GM18505 (cell line): Measurements from ENCODE around the gene GJA4.
"Not testable (repeated sequence)": the region's sequence is repeated elsewhere in the genome, so short reads cannot be mapped to it uniquely, and the experiment has no call there.

Experiments used
- ATAC-seq: cut with Tn5 transposase; IDR thresholded peaks from one replicate; pipeline ENCODE4 v1.9.1; 2021; ENCODE audit not compliant: unreplicated experiment
- POLR2A ChIP-seq: IDR thresholded peaks from 4 replicates; pipeline ENCODE4 v1.6.1; 2011; ENCODE audit warnings: borderline replicate concordance; ENCODE audit not compliant: insufficient read depth, insufficient read length; ENCODE audit errors: extremely low read depth

Gene GJA4

DNA sequence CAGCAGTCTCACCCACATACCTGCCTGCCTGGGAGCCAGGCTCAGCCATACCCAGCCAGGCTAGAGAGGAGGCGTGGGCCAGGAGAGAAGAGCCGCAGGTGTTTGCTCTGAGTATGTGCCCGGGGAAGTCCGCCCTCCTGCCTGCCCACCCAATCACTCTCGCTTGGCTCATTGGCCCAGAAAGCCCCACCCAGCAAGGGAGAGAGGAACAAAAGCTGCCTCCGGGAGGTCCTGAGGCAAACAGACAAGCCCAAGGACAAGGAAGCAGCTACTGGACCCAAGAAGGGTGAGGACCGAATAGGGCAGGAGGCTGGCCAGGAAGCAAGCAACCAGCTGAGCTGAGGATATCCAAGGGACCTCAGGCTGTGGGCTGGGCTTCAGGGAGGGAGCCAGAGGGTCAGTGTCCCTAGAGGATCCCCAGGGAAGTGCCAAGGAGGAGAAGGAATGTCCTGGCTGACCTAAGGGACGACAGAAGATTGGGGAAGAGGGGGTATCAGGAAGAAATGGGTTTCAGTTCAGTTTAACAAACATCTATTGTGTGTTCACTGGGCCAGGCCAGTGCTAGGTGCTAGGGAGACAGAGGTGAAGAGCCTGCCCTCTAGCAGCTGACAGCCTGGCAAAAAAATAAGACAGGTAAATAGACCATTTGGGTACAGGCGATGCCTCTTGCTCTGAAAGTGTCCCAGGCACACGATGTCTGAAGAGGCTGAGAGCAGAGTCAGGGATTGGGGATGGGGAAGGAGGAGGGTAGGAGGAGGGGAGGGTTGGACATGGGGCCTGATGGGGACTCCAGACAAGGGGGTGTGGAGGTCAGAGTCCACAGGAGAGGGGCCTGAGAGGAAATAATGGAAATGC is 33.1 kb upstream of the GJA4 start, which contains the start of gene GJB4:
Gene GJB4, plus strand, starts transcription at position 238 of the 855 bp plus-strand sequence. CDS start 1,515 bp downstream, outside the sequence.
- no peak for ATAC-seq
- no peak for TF ChIP-seq POLR2A

DNA sequence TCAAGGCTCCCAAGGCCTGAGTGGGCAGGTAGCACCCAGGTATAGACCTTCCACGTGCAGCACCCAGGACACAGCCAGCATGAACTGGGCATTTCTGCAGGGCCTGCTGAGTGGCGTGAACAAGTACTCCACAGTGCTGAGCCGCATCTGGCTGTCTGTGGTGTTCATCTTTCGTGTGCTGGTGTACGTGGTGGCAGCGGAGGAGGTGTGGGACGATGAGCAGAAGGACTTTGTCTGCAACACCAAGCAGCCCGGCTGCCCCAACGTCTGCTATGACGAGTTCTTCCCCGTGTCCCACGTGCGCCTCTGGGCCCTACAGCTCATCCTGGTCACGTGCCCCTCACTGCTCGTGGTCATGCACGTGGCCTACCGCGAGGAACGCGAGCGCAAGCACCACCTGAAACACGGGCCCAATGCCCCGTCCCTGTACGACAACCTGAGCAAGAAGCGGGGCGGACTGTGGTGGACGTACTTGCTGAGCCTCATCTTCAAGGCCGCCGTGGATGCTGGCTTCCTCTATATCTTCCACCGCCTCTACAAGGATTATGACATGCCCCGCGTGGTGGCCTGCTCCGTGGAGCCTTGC is 31.5 kb upstream of the GJA4 start:
- no peak for TF ChIP-seq POLR2A

DNA sequence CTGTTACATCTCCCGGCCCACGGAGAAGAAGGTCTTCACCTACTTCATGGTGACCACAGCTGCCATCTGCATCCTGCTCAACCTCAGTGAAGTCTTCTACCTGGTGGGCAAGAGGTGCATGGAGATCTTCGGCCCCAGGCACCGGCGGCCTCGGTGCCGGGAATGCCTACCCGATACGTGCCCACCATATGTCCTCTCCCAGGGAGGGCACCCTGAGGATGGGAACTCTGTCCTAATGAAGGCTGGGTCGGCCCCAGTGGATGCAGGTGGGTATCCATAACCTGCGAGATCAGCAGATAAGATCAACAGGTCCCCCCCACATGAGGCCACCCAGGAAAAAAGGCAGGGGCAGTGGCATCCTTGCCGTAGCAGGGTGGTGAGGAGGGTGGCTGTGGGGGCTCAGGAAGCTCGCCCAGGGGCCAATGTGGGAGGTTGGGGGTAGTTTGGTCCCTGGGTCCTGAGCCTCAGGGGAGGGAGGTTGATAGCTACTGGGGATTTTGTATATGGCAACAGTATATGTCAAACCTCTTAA is 31.0 kb upstream of the GJA4 start:
- no peak for ATAC-seq
- TF ChIP-seq POLR2A: no peak

More for the DNA sequence above, 31.5 kb upstream of the GJA4 start:
- no peak for ATAC-seq

DNA sequence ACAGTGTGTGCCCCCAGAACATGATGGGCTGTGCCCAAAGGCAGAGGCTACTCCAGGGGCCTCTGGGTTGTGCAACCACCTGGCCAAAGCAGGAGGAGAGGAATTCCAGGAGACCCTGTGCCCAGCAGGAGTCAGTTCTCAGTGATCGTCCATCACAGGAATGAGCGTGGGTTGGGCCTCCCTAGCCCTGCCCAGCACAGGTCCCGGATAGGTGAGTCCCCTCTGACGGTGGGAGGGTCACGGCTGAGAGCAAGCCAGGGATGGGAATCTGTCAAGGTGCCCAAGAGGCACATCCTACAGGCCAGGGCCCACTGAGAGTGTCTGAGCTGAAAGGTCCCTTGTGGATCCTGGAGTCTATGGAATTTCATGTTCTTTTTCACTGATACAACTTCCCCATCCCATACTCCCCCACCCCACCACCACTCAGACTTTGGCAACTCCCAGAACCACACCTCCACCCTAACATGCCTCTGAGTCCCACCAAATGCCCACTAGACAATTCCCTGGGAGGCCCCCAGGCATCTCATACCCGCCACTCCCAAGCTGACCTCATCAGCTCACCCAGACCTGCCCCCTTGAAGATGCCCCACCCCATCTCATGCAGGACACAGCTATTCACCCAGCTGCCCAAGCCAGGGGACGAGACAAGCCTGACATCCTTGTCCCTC is 30.2 kb upstream of the GJA4 start:
- no peak for TF ChIP-seq POLR2A
- ATAC-seq: no peak

DNA sequence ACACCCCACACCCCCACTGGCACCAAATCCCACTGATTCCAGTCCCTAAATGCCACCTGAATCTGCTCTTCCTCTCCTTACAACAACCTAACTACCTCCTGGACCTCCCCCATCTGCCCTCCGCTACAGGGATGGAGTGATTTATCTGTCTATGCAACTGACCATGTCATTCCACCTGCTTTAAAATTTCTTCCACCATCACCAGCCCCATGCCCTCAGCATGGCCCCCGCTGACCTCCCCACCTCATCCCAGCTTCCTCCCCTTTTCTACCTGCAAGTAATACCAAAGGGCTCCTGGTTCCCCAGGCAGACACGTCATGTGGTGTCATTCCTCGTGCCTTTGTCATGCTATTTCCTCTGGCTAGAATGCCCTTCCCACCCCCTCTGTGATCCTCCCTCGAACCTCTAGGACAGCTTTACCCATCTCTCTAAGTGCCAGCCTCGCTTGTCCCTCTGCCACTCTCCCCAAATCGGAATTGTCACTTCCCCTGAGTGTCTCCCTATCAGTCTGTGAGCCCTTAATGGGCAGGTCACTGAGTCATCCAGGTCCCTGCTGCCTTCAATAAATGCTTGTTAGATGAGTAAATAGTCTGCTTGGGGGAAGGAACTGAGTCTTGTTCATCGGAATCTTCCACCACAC is 29.5 kb upstream of the GJA4 start:
- no peak for ATAC-seq
- TF ChIP-seq POLR2A: no peak

DNA sequence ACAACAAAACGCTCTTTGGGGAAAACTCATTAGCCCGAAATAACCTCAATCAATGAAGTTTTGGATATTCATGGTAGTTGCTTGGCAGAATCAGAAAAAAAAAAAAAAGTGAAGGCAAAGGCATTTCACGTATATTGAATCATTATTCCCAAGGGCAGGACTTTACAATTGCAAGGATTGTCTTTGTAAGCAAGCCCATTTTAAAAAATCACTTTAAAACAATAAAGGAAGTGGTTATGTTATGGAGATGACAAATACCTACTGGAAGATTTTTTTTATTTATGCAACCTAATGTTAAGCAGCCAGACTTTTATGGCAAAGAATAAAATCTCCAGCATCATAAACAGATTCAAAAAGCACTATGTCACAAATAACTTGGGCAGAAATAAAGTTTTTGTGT is 23.9 kb upstream of the GJA4 start:
- no peak for ATAC-seq
- no peak for TF ChIP-seq POLR2A

DNA sequence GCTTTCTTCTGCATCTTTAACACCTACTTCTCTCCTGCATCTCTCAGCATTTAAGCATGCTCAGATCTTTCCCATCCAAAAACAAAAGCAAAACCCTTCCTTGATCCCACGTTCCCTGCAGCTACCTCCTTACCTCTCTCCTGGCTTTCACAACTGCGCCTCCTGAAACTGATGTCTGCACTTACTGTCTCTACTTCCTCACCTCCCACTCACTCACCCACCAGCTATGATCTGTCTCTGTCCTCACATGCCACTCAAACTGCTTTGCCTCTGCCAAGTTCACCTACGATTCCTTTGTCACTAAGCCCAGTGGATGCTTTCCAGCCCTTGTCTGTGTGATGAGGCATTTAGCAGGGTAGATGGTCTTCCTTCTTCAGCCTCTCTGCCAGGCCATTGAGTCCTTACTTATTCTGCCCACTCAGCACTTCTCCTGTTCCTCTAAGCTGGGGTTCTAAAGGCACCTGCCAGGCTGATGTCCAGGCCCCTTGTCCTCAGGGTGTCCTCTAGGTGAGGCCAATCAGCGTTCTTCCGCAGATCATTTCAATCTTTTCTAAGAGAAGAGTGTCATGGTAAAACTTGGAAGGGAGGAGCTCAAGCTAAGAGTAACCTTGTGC is 21.8 kb upstream of the GJA4 start:
- ATAC-seq: no peak
- no peak for TF ChIP-seq POLR2A

DNA sequence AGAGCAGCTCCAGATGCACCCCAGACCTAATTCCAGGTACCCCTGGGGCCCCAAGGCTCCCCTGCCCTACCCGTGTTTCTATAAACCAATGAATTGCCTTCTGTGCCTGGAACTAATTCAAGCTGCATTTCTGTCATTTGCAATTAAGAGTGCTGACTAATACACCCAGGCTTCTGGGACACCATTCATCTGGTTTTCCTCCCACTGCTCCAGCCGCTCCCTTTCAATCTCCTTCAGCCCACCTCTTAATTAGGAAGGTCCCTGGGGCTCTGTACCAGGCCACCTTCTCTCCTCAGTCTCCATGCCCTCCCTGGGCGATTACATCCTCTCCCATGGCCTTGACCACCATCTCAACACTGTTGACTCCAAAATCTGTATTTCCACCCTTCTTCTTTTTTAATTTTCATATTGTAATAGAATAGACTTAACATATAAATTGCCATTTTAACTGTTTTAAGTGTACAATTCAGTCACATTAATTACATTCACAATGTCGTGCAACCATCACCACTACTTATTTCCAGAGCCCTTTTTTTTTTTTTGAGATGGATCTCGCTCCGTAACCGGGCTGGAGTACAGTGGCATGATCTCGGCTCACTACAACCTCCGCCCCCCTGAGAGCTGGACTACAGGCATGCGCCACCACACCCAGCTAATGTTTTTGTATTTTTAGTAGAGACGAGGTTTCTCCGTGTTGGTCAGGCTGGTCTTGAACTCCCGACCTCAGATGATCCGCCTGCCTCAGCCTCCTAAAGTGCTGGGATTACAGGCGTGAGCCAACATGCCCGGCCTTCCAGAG is 21.0 kb upstream of the GJA4 start:
- no peak for TF ChIP-seq POLR2A
- ATAC-seq: no peak

DNA sequence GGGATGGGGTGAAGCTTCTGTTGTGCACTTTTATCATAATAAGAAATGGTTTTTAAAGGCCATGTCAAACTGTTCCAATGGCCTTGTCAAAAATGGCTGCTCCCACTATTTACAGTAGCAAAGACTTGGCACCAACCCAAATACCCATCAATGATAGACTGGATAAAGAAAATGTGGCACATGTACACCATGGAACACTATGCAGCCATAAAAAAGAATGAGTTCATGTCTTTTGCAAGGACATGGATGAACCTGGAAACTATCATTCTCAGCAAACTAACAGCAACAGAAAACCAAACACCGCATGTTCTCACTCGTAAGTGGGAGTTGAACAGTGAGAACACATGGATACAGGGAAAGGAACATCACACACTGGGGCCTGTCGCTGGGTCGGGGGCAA is 19.7 kb upstream of the GJA4 start:
- not testable (repeated sequence) for ATAC-seq

DNA sequence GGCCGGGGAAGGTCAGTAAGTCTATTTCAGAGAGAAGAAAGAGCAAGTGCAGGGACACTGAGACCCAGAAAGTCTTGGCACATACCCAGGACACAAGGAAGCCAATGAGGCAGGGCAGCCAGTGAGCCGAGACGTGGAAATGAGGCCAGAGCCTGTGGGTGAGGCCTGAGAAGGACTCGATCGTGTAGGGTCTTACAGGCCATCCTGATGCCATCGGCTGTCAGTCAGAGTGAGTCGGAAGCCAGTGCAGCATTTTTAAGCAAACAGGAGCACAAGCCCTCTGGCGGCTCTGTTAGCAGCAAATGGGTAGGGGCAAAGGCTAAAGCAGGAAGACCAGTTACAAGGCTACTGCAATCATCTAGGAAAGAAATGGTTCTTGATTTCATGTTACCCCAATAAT is 17.8 kb upstream of the GJA4 start:
- TF ChIP-seq POLR2A: no peak
- ATAC-seq: no peak

DNA sequence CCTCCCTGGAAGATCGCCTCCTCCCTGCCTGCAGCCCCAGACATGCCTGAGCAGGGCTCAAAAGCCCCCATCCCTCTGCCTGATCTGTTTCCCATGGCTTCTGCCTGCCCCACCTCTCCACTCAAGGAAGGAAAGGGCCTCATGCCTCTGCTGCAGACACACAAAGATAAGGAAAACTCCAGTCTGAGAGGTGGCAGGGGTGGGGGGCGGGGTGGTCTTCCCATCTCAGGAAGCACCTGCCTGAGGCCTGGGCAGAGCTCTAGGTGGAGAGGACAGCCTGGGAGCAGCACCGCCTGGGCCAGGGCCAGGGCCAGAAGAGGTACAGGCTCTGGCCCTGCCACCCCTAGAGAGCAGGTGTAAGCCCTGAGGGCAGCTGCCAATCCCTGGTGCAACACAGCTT is 15.9 kb upstream of the GJA4 start:
- ATAC-seq: no peak
- TF ChIP-seq POLR2A: no peak
